DOHH2 (cell line): ENCODE data around the gene APMAP.

ENCODE experiments used
- H3F3A ChIP-seq: fragments of 200-600 bp; sonication (generic), shearing (Covaris generic); 2 replicates; pipeline ENCODE4 v1.6.0; 2016; ENCODE audit warnings: antibody characterized with exemption, mild to moderate bottlenecking; ENCODE audit not compliant: control insufficient read depth, insufficient read depth
- H3K27ac ChIP-seq: fragments of 200-600 bp; sonication (generic); 2 replicates; pipeline ENCODE4 v1.5.1; 2014; ENCODE audit warnings: low read depth, mild to moderate bottlenecking, low read length, moderate library complexity
- H3K27me3 ChIP-seq: fragments of 200-600 bp; sonication (generic); 2 replicates; pipeline ENCODE4 v1.6.1; 2014; ENCODE audit warnings: mild to moderate bottlenecking, low read length, mixed read lengths; ENCODE audit not compliant: control insufficient read depth
- H3K36me3 ChIP-seq: fragments of 200-600 bp; sonication (generic); 2 replicates; pipeline ENCODE4 v1.6.1; 2014; ENCODE audit warnings: mild to moderate bottlenecking, low read length, moderate library complexity, mixed read lengths; ENCODE audit not compliant: control insufficient read depth
- H3K4me1 ChIP-seq: fragments of 200-600 bp; sonication (generic); 2 replicates; pipeline ENCODE4 v1.6.1; 2014; ENCODE audit warnings: mild to moderate bottlenecking, low read length, mixed read lengths; ENCODE audit not compliant: control insufficient read depth
- H3K4me2 ChIP-seq: fragments of 200-600 bp; sonication (generic); 2 replicates; pipeline ENCODE4 v1.6.0; 2014; ENCODE audit warnings: mild to moderate bottlenecking, low read length, moderate library complexity
- H3K4me3 ChIP-seq: fragments of 200-600 bp; sonication (generic); 2 replicates; pipeline ENCODE4 v1.5.1; 2014; ENCODE audit warnings: mild to moderate bottlenecking, low read length, mixed read lengths
- H3K79me2 ChIP-seq: fragments of 200-600 bp; sonication (generic); 2 replicates; pipeline ENCODE4 v1.6.1; 2014; ENCODE audit warnings: mild to moderate bottlenecking, low read length, mixed read lengths; ENCODE audit not compliant: control insufficient read depth
- H3K9me2 ChIP-seq: fragments of 200-600 bp; sonication (generic); replicated peaks from 2 replicates; pipeline ENCODE4 v1.6.1; 2014; ENCODE audit warnings: mild to moderate bottlenecking, low read length, mixed read lengths; ENCODE audit not compliant: control insufficient read depth
- H3K9me3 ChIP-seq: fragments of 200-600 bp; sonication (generic); 2 replicates; pipeline ENCODE4 v1.6.1; 2014; ENCODE audit warnings: antibody characterized with exemption, low read length, mixed read lengths; ENCODE audit not compliant: control insufficient read depth, insufficient read depth
- H4K20me1 ChIP-seq: fragments of 200-600 bp; sonication (generic); 2 replicates; pipeline ENCODE4 v1.6.0; 2014; ENCODE audit warnings: low read depth, mild to moderate bottlenecking, antibody characterized with exemption, low read length, moderate library complexity; ENCODE audit not compliant: control insufficient read depth, insufficient read depth
- EZH2phosphoT487 ChIP-seq: fragments of 200-600 bp; sonication (generic); IDR thresholded peaks from 2 replicates; pipeline ENCODE4 v1.6.1; 2017; ENCODE audit warnings: borderline replicate concordance, mild to moderate bottlenecking, antibody characterized with exemption, low read length, moderate library complexity, mixed read lengths
- TF ChIP-seq, protein P1 (sequence below): fragments of 200-600 bp; sonication (generic); IDR thresholded peaks from one replicate; pipeline ENCODE4 v1.5.1; 2014; ENCODE audit warnings: antibody characterized with exemption, mild to moderate bottlenecking, low read depth, low read length; ENCODE audit not compliant: poor library complexity, severe bottlenecking

The APMAP gene

GRCh38 chr20:24962510-24962909, 30.0 kb downstream of the APMAP start:
- Histone ChIP-seq H4K20me1 (no peaks in the 10 kb centered on the region), H3F3A (no peaks in the 10 kb centered on the region), H3K79me2 (no peaks in the 10 kb centered on the region), H3K4me3 (no peak overlapping the region), H3K4me2 (no peak overlapping the region), H3K9me3 (no peaks in the 10 kb centered on the region), H3K36me3 (peaks cover 35% of the 10 kb centered on the region), H3K4me1 (no peaks in the 10 kb centered on the region), H3K27me3 (no peaks in the 10 kb centered on the region), H3K9me2 (no peaks in the 10 kb centered on the region), H3K27ac (no peak overlapping the region)
- no peak for TF ChIP-seq EZH2phosphoT487
- TF ChIP-seq, protein P1, sequence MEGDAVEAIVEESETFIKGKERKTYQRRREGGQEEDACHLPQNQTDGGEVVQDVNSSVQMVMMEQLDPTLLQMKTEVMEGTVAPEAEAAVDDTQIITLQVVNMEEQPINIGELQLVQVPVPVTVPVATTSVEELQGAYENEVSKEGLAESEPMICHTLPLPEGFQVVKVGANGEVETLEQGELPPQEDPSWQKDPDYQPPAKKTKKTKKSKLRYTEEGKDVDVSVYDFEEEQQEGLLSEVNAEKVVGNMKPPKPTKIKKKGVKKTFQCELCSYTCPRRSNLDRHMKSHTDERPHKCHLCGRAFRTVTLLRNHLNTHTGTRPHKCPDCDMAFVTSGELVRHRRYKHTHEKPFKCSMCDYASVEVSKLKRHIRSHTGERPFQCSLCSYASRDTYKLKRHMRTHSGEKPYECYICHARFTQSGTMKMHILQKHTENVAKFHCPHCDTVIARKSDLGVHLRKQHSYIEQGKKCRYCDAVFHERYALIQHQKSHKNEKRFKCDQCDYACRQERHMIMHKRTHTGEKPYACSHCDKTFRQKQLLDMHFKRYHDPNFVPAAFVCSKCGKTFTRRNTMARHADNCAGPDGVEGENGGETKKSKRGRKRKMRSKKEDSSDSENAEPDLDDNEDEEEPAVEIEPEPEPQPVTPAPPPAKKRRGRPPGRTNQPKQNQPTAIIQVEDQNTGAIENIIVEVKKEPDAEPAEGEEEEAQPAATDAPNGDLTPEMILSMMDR, result no peak

DNA sequence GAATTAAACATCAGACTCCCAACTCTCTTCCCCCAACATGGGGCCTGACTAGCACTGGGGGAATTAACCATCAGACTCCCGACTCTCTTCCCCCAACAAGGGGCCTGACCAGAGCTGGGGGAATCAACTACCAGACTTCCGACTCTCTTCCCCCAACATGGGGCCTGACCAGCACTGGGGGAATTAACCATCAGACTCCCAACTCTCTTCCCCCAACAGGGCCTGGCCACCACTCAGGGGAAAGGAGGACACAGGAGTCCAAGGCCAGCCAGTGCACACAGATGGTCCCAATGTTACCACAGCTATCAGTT, 30.4 kb downstream of the APMAP start:
- no peaks in the 10 kb centered on the region for H4K20me1 ChIP-seq
- H3K4me3 ChIP-seq, result no peak overlapping the region
- no peaks in the 10 kb centered on the region for H3K4me1 ChIP-seq
- TF ChIP-seq, protein P1, result no peak
- TF ChIP-seq EZH2phosphoT487, result no peak
- H3K27me3 ChIP-seq, result no peaks in the 10 kb centered on the region
- no peak overlapping the region for H3K27ac ChIP-seq
- no peaks in the 10 kb centered on the region for H3K79me2 ChIP-seq
- no peaks in the 10 kb centered on the region for H3K9me3 ChIP-seq
- H3F3A ChIP-seq, result no peaks in the 10 kb centered on the region
- peaks cover 35% of the 10 kb centered on the region for H3K36me3 ChIP-seq
- no peak overlapping the region for H3K4me2 ChIP-seq
- no peaks in the 10 kb centered on the region for H3K9me2 ChIP-seq

GRCh38 chr20:24961384-24962181, 31.0 kb downstream of the APMAP start:
- peaks cover 34% of the 10 kb centered on the region for H3K36me3 ChIP-seq
- H3K79me2 ChIP-seq, result no peaks in the 10 kb centered on the region
- no peaks in the 10 kb centered on the region for H3K9me2 ChIP-seq
- no peak overlapping the region for H3K27ac ChIP-seq
- no peak overlapping the region for H3K4me3 ChIP-seq
- no peaks in the 10 kb centered on the region for H4K20me1 ChIP-seq
- H3F3A ChIP-seq, result no peaks in the 10 kb centered on the region
- no peaks in the 10 kb centered on the region for H3K27me3 ChIP-seq
- H3K4me2 ChIP-seq, result no peak overlapping the region
- H3K4me1 ChIP-seq, result no peaks in the 10 kb centered on the region
- TF ChIP-seq, protein P1, result no peak
- no peak for TF ChIP-seq EZH2phosphoT487
- H3K9me3 ChIP-seq, result no peaks in the 10 kb centered on the region
